ENCODE results near the gene SPI1.

The SPI1 gene

GRCh38 chr11:47378010-47378835, at the start of gene SPI1:
SPI1 (minus strand) TSS chr11:47378547; CDS start chr11:47378353, 194 bp downstream.
- DNase-seq, result no peak

GRCh38 chr11:47426062-47426956, 48.0 kb upstream of the SPI1 start, which contains the start of gene PSMC3:
PSMC3 (minus strand) TSS chr11:47426439; CDS start chr11:47426279, 160 bp downstream.
- peak; percentile 99 for DNase-seq

DNA sequence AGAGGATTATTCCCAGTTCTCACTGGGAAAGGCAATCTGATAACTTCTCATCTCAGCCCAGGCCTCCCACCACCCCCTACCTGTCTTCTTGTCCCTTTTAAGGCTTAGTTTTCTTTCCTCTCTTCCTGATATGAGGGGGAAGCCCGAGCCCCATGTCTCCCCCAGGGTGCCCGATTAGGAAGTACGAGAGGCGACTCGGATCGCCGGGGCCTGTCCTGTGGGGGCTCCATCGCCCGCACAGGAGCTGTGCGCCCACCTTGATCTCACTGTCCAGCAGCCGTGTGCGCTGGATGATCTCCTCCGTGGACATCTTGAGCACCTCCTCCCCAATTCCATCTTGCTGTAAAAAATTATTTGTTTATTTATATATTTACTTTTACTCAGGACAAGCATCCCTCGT, 47.3 kb upstream of the SPI1 start:
- no peak for DNase-seq

- DNase-seq, result no peak
These were observed 40.3 kb upstream of the SPI1 start for GRCh38 chr11:47418454-47419259.

DNA sequence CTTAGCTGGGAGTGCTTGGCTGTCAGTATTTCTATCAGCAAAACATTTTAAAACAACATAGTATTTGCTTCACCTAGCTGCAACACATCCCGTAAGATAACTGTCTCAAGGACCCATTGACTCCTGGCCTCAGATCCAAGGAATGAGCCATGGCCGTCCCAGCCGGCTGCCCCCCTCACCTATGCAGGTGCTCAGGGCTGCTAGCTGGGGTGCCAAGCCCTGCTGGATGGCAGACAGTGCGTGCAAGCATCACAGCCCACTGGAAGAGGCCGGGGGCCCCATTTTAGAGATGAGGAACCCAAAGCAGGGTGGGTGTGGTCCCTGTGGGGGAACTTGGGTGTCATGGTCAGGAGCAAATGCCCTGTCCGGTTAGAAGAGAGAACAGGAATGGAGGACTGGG, 39.4 kb upstream of the SPI1 start:
- DNase-seq, result no peak

GRCh38 chr11:47415949-47416472, 37.7 kb upstream of the SPI1 start:
- DNase-seq, result no peak

- no peak for DNase-seq
These were observed 36.9 kb upstream of the SPI1 start for GRCh38 chr11:47415091-47415854.

GRCh38 chr11:47414685-47415070, 36.3 kb upstream of the SPI1 start:
- DNase-seq, result no peak

DNA sequence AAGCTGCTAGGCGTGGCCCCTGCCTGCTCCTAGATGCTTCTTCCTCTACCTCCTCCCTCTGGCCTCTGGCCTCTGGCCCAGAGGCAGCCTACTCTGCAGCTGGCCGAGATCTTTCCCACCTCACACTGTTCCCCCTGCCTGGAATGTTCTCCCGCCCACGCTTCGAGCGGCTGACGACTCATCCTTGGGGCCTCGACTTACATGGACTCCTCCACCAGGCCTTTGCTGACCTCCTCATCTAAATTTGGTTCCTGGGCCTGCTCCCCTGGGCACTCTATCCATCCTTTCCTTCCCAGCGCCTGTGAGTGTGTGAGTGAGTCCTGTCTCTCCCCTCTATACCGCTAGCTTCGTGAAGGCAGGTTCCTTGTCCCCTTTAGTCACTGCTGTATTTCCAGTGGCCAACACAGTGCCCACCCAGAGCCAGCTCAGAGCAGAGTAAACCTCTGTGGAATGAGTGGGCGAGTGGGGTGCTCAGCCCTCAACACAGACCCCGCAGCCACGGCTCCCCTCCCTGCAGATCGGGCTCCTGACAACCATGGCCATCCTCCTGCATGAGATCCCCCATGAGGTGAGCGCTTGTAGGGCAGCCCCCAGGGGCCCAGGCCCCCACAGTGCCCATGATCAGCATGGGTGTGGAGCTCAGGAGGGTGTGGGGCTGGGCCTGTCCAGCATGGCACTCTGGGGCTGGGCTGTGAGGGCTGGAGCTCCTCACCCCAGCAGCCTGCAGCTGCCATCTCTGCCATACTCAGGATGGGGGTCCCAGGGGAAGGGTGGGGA, 35.7 kb upstream of the SPI1 start:
- DNase-seq, result no peak

DNA sequence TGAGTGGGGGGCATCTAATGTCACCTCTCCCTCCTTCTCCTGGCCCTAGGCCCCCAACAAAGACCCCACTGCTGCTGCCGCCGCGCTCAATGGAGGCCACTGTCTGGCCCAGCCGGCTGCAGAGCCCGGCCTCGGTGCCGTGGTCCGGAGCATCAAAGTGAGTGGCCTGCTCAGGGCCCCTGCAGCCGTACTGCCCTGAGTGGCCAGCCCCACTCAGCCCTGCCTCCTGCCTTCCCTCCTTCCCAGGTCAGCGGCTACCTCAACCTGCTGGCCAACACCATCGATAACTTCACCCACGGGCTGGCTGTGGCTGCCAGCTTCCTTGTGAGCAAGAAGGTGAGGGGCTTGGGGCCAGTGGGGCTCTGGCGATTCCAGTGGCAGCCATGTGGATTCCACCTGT, 35.0 kb upstream of the SPI1 start:
- no peak for DNase-seq

- DNase-seq, result peak; percentile 61
These were observed 33.8 kb upstream of the SPI1 start for GRCh38 chr11:47411884-47412746.

DNA sequence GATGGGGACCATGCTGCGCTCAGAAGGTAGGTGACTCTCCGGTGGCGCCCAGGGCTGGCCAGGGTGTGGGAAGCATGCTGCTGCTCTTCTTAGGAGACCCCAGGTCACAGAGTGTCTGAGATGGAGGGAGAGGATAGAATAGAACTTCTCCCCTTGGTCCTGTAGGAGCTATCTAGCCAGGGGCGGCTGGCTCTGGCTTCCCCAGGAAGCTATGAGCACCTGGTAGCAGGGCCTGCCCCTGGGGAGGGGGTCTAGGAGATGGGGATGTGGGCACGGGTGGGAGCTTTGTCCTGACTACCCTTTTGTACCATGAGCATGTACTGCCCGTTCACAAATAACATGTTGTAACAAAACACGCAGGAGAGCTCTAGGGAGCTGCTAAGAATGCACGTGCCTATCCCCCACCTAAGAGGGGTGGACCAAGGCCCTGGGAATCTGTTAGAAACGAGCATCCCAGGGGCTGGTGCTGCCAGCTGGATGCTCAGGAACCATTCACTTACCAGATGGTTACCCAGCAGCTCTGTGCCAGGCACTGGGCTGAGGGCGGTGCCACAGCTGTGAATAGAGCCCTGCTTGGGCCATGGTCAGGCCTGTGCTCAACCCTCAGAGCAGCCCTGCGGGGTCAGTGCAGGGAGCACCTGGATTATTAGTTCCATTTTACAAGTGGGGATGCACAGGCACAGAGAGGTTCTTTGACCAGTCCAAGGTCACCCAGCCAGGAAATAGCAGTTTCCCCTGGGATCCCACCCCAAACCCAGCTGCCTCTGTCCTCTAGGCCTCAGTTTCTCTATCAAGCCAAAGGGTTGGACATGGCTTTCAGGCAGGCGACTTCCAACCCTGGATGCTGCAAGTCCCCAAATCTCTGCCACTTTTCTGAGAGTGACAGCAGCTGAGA, 32.3 kb upstream of the SPI1 start:
- DNase-seq, result no peak

DNA sequence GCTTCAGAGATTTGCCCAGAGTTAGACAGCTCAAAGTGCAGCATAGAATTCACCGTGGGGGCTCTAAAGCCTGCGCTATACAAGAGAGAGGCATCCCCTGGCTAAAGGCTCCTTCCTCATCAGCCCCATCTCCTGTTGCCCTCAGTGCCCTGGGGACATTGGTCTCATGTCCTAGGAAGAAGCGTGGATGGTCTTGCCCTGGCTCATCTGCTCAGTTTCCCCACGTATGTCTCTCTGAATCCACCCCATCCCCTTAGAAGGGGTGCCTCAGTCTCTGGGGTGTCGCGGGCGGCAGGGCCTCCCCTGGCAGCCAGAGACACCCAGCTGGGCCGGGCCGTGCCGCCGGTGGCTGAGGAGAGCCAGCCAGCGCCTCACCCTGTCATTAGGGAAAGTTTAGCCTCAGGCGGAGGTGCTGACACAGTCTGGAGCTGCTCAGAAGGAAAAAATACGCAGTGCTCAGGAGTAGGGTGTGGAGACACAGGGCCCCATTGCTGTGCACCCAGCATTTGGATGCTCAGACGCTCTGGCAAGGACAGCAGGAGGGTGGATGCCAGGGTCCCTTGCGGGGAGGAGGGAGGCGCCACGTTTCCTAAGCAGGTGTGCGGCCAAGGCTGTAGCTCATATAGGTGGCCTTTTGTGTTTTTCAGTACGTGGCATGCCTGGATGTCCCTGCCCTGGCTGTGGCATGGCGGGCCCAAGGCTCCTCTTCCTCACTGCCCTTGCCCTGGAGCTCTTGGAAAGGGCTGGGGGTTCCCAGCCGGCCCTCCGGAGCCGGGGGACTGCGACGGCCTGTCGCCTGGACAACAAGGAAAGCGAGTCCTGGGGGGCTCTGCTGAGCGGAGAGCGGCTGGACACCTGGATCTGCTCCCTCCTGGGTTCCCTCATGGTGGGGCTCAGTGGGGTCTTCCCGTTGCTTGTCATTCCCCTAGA, 31.4 kb upstream of the SPI1 start:
- DNase-seq, result no peak

GRCh38 chr11:47408598-47409439, 30.5 kb upstream of the SPI1 start:
- DNase-seq, result no peak

DNA sequence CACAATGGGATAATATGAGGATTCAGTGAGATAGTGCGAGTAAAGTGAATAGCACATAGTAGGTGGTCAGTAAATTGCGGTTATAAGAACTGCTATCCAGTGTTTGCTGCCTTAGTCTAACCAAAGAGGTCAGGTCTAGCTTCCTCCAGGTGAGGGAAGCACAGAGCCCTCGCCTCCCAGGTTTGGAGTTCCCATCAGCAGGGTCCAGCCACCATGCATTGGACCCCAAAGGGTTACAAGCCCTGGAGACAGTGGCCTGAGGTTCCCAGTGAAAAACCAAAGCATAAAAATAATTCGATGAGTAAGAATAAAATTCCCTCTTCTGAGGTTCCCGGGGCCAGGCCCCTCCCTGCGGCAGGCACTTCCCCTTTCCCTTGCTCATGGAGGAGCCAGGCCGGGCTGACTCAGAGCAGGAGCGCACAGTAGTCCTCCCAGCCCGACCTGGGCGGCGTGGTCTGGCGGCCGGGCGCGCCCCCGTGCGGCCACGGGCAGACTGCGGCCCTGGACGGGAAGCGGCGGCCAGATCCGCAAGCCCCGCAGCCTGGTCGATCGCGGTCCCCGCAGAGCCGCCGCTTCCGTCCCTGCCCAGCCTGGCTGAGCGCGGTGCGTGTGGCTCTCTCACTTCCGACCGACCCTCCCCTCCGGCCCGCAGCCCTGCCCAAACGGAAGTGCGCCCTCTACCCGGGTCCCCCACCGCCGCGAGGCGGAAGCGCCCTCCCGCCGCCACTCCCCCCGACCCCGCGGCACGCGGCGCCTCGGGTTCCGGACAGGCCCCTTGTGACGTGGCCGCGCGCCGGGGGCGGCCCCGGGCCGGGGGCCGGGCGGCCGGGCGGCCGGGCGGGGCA, 29.6 kb upstream of the SPI1 start, which contains the start of gene SLC39A13:
TSS of gene SLC39A13 (plus strand) at position 845 of the 845 bp plus-strand sequence. CDS start 1,505 bp downstream, outside the sequence.
- peak; percentile 87 for DNase-seq
